Lower lobe of right lung (tissue), 2 donors: ENCODE data around the gene AP5Z1. TPM values are rescaled to one million over a fixed set of nuclear protein-coding genes. Genes with fewer than 3 reads are reported as not detected.

Experiments used
- ATAC-seq, 2 donors: fragments of 200-7000 bp; cut with Tn5 transposase; one replicate each; pipeline ENCODE4 v1.9.1; 2020 to 2022; ENCODE audit warnings: mild to moderate bottlenecking in 2 of 2, moderate library complexity in 2 of 2
- DNase-seq: peaks from one replicate; pipeline ENCODE4 v3.0.0-alpha.2; 2020
- H3K27ac ChIP-seq: fragments of 200-600 bp; one replicate; pipeline ENCODE4 v1.8.0; 2022
- H3K27me3 ChIP-seq: fragments of 200-600 bp; one replicate; pipeline ENCODE4 v1.8.0; 2022; ENCODE audit warnings: low read depth
- H3K36me3 ChIP-seq: fragments of 200-600 bp; one replicate; pipeline ENCODE4 v1.8.0; 2022; ENCODE audit warnings: mild to moderate bottlenecking
- H3K4me1 ChIP-seq: fragments of 200-600 bp; one replicate; pipeline ENCODE4 v1.8.0; 2022
- H3K4me3 ChIP-seq: fragments of 200-600 bp; one replicate; pipeline ENCODE4 v1.8.0; 2022; ENCODE audit warnings: mild to moderate bottlenecking
- H3K9me3 ChIP-seq: fragments of 200-600 bp; one replicate; pipeline ENCODE4 v1.8.0; 2022
- CTCF ChIP-seq: fragments of 200-600 bp; IDR thresholded peaks from one replicate; pipeline ENCODE4 v1.8.0; 2022; ENCODE audit warnings: antibody characterized with exemption, mild to moderate bottlenecking
- intact Hi-C: fragments of 100-400 bp; cut with DNase I; formaldehyde crosslinking; loops from one replicate; pipeline ENCODE4 v1.11.0; 2022
- total RNA-seq: library from RNA; stranded (reverse); fragmentation: NEBNext Ultra II Directional; extraction: Animal tissue kit (Norgen Biotek cat#: 25700); gene quantifications from one replicate; pipeline ENCODE4 v1.2.1, GENCODE V29; 2021
- donor health status: DM: no; HTN: yes; CAD: no; lungs with severe emphysema.

The AP5Z1 gene
- total RNA-seq, 1 donor from 2014 or later, result 50.4 TPM

- peak; percentile 40 for DNase-seq
- Histone ChIP-seq H3K9me3 (no peaks in the 10 kb centered on the region), H3K36me3 (peaks cover 9% of the 10 kb centered on the region), H3K4me3 (no peak overlapping the region), H3K27me3 (no peaks in the 10 kb centered on the region), H3K27ac (no peak overlapping the region), H3K4me1 (no peaks in the 10 kb centered on the region)
- intact Hi-C loops, result no loop called here
- TF ChIP-seq CTCF, result no peak
- ATAC-seq, result no peak
Measured at GRCh38 chr7:4816419-4817080, 41.1 kb downstream of the AP5Z1 start.

GRCh38 chr7:4817178-4817901 is 41.9 kb downstream of the AP5Z1 start:
- ATAC-seq, result no peak
- TF ChIP-seq CTCF, result no peak
- Histone ChIP-seq H3K27me3 (no peaks in the 10 kb centered on the region), H3K4me1 (no peaks in the 10 kb centered on the region), H3K27ac (no peak overlapping the region), H3K36me3 (peaks cover 14% of the 10 kb centered on the region), H3K9me3 (no peaks in the 10 kb centered on the region), H3K4me3 (no peak overlapping the region)
- intact Hi-C loops, result no loop called here
- peak; percentile 44 for DNase-seq

GRCh38 chr7:4818000-4818794 is 42.8 kb downstream of the AP5Z1 start:
- intact Hi-C loops, result no loop called here
- H3K9me3 ChIP-seq, result no peaks in the 10 kb centered on the region
- H3K4me3 ChIP-seq, result no peak overlapping the region
- no peaks in the 10 kb centered on the region for H3K4me1 ChIP-seq
- no peaks in the 10 kb centered on the region for H3K27me3 ChIP-seq
- DNase-seq (peak; percentile 38), ATAC-seq (no peak)
- TF ChIP-seq CTCF, result no peak
- no peak overlapping the region for H3K27ac ChIP-seq
- peaks cover 11% of the 10 kb centered on the region for H3K36me3 ChIP-seq

GRCh38 chr7:4819560-4820404 is 44.4 kb downstream of the AP5Z1 start:
- no peak for ATAC-seq
- DNase-seq, result peak; percentile 39

More at GRCh38 chr7:4819560-4820404, 44.4 kb downstream of the AP5Z1 start:
- intact Hi-C loops, result no loop called here
- Histone ChIP-seq H3K27ac (peak overlapping the region; percentile 31), H3K4me1 (no peaks in the 10 kb centered on the region), H3K27me3 (no peaks in the 10 kb centered on the region), H3K9me3 (no peaks in the 10 kb centered on the region), H3K4me3 (no peak overlapping the region), H3K36me3 (peaks cover 6% of the 10 kb centered on the region)
- no peak for TF ChIP-seq CTCF
